Erythroblast (primary cell): ENCODE measurements around the gene SMURF2.
A peak's percentile ranks its signal among the peaks of the same experiment; 100 is the strongest.

Experiments used
- DNase-seq, 2 experiments: peaks; one replicate each; lab custom pipeline; 2025; lab: John Stamatoyannopoulos, UW
- GATA1 ChIP-seq: IDR thresholded peaks from 2 replicates; pipeline ENCODE4 v1.6.1; 2011; ENCODE audit warnings: low read depth, mild to moderate bottlenecking, control low read depth, low read length, moderate library complexity
- POLR2A ChIP-seq: IDR thresholded peaks from 2 replicates; pipeline ENCODE4 v1.6.1; 2011; ENCODE audit warnings: mild to moderate bottlenecking, low read length

Gene SMURF2

DNA sequence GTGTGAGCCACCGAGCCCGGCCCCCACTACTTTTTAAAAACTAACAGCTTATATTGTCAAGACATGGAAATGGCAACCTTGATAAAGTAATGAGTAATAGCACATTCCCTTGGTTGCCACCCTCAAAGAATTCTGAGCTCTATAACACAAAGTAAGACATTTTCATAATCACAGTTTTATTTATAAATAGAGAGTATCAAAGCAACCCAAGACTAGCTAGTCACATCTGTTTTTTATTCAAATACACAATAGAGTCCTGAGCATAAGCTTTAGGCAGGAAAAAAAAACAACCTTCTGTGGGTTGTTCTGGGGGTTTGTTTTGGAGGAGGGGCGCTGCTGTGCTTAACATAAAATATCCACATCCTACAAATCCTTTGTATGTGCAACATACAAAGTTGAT is 86.7 kb downstream of the SMURF2 start:
- TF ChIP-seq GATA1 (no peak), POLR2A (no peak)
- no peak for DNase-seq

DNA sequence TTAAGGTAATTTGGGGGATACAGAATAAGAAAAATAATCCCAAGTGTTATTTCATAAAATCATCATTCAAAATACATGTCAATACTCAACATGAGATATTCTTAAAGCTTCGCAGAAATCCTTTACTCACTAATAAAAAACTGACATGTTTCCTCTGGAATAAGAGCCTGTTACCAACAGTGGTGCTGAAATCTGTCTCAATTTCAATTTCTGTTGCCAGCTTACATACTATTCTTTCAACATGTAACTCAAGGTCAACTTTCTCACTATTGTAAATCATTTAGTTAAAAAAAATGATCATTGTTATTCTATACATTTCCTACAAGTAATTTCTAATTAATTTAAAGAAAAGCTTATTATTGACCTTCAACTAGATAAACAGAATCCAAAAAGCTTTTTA is 87.5 kb downstream of the SMURF2 start:
- no peak for DNase-seq
- TF ChIP-seq GATA1 (no peak), POLR2A (no peak)

- peak in 1 of 2 experiments; percentile 24 for DNase-seq
- TF ChIP-seq GATA1 (no peak), POLR2A (no peak)
These were observed 88.9 kb downstream of the SMURF2 start for GRCh38 chr17:64573214-64573613.

GRCh38 chr17:64572682-64573154 is 89.4 kb downstream of the SMURF2 start:
- peak; percentile 51 to 78 for DNase-seq

DNA sequence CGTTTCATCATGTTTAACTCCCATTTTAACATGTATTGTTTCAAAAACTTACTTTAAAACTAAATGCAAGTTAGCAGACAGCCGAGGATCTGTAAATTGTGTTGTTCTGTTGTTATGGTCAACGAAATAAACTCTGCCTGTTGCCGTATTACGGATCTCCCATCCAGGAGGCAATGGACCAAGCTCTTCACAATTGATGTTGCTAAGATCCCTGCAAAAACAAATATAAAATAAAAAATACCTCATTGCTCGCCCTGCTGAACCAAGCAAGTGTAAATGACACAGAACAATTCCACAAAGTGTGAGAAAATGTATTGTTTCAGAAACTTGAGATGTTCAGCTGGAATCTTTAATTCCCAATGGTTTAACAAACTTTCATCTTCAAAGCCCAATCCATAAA is 90.4 kb downstream of the SMURF2 start:
- DNase-seq, result no peak
- TF ChIP-seq POLR2A (no peak), GATA1 (no peak)

More at GRCh38 chr17:64572682-64573154, 89.4 kb downstream of the SMURF2 start:
- TF ChIP-seq GATA1, result no peak
- TF ChIP-seq POLR2A, result no peak

DNA sequence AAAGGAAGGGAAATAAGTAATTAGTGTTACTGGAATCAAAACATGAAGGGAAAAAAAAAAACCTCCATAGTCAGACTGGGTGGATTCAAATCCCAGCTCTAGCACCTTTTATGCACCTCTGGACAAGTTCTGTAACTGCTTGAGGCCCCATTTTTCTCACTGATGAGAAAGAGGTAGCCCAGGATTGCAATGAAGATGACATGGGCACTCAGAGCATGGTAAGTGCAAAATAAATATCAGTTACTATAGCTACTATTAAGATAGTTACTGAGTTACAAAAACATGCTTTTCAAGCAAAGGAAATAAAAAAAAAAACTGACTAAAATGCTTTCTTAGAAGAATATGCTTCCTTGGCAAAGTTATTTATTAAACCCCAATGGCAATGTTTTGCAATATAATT is 96.5 kb downstream of the SMURF2 start:
- TF ChIP-seq GATA1, result no peak
- TF ChIP-seq POLR2A, result no peak

DNA sequence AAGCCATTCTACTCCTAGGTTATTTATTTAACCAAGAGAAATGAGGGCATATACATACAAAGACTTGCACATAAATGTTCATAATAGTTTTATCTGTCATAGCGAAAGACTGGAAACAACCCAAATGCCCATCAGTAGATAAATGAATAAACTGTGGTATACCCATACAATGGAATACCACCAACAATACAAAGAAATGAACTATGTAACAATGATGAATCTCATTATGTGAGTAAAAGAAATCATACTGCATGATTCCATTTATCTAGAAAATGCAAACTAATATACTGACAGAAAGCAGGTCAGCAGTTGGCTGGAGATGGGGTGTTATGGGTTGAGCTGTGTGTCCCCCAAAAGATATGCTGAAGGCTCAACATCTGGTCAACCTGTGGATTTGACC is 98.0 kb downstream of the SMURF2 start:
- TF ChIP-seq POLR2A, result no peak
- no peak for TF ChIP-seq GATA1
- no peak for DNase-seq

More for the DNA sequence above, 96.5 kb downstream of the SMURF2 start:
- DNase-seq, result no peak

DNA sequence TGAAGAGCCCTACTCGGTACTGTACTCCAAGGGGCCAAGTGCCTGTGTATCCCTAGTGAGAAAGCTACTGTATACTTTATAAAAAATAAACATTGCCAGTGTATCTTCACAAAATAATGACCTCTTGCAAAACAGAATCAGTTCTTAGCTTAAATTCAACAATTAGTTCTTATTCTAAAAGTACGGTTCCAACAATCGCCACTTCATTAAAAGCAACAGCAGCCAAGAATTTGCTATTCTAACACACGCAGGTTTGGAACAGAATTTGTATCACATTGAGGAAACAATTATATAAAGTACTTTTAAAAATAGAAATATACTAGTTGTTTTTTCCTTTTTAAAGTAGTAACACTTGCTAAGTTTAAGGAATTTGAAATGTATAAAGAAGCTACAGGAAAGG is 106.8 kb downstream of the SMURF2 start:
- TF ChIP-seq POLR2A, result no peak
- no peak for TF ChIP-seq GATA1
- no peak for DNase-seq

- no peak for TF ChIP-seq POLR2A
- no peak for TF ChIP-seq GATA1
- DNase-seq, result no peak
These were observed 108.0 kb downstream of the SMURF2 start for GRCh38 chr17:64554028-64554637.

- DNase-seq, result no peak
- no peak for TF ChIP-seq POLR2A
- TF ChIP-seq GATA1, result no peak
These were observed 110.6 kb downstream of the SMURF2 start for GRCh38 chr17:64551461-64551860.

DNA sequence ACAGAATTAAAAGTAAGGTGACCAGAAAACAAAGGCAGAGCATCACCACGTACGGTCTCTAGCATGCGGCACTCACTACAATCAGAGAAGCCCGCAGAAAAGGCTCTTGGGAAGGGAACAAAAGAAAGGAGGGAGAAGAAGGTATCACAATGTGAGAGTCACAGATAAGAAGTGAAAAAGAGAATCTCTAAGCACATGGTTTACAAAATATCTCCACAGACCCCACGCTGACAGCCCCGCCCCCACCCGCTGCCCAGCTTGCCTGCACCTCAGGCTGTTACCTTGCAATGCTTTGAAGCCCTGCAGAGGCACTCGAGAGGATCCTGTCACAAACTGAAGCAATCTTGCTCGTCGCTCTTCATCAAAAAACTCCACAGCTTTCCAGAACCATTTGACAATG is 114.8 kb downstream of the SMURF2 start:
- DNase-seq, result peak in 1 of 2 experiments; percentile 12
- no peak for TF ChIP-seq GATA1
- TF ChIP-seq POLR2A, result no peak

DNA sequence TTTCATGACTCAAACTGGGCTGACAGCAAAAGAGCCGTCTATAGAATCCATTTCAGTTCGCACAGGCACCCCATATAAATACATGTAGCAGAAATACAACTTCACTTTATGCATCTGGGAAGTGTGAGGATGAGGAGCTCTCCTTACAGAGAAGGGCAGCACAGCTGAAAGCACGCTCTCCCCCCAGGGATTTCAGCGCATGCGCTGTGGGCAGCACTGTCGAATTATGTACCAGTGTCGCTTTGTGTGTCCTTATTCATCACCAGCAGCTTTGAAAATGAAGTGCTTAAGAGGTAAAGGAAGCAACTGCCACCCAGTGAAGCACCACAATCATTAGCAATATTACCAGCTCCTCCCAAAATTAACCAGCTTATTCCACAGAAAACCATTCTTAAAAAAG is 115.4 kb downstream of the SMURF2 start:
- DNase-seq, result no peak
- no peak for TF ChIP-seq POLR2A
- TF ChIP-seq GATA1, result no peak

- TF ChIP-seq GATA1, result no peak
- no peak for TF ChIP-seq POLR2A
- DNase-seq, result no peak
These were observed 117.4 kb downstream of the SMURF2 start for GRCh38 chr17:64544742-64545141.

DNA sequence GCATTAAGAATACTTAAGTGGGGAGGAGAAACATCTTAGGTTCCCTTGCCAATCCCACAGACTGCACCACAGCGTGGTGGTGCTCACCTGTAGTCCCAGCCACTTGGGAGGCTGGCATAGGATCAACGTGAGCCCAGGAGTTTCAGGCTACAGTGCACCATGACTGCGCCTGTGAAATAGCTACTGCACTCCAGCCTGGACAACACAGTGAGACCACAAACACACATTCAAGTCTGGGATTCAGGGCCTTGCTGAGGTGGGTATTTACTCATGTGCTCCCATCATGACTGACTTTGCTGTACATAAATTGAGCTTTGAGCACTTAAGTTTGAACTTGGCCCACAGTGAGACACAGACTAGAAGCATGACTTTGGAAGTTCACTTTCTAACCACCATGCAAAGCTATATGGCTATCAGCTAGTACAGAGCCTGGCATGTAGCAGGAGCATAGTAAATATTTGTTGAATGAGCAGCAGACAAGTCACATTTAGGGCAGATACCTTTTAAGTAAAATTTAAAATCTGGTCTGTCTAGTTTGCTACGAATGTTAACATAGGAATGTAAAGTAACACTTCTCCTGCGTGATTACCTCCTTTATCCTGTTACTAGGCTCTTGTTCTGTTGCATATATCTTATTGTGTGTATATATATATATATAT is 121.9 kb downstream of the SMURF2 start:
- no peak for DNase-seq
- TF ChIP-seq POLR2A, result no peak
- no peak for TF ChIP-seq GATA1

DNA sequence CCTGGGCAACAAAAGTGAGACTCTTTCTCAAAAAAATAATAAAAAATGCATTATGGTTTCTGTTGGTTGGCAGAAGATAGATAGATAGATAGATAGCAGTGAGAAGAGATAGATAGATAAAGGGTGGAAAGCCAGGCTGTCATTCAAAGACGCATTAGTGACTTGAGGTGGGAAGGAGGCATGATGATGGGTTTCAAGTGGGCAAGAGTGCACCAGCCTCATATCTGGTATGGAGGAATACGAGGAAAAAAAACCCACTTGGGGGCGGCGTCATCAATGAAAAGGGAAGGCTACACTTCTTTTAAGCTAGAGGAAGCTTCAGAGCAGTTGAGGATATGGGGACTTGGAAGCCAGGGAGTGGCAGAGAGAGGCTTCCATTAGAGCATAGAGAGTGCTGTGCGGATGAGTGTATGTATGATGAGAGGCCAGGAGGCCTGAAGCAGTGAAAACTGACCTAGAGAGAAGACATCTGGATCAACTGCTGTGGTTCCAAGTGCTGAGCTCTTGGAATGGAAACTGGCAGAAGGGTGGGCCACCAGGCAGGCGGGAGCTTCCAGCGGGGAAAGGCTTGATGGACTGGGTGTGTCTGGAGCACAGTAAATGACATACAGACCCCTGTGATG is 123.5 kb downstream of the SMURF2 start:
- TF ChIP-seq GATA1, result no peak
- TF ChIP-seq POLR2A, result no peak
- no peak for DNase-seq
